ENCODE results near the gene VMAC.
A peak's percentile ranks its signal among the peaks of the same experiment; 100 is the strongest.
"Not testable (repeated sequence)": the region's sequence is repeated elsewhere in the genome, so short reads cannot be mapped to it uniquely, and the experiment has no call there.

Gene VMAC

GRCh38 chr19:5904352-5905113 is at the start of gene VMAC:
TSS of gene VMAC (plus strand) at chr19:5904872. CDS start at chr19:5904891, 19 bp downstream.
- DNase-seq (ENCODE audit: low read depth), result peak; percentile 100

- not testable (repeated sequence) for DNase-seq (ENCODE audit: low read depth)
These were observed 49.5 kb upstream of the VMAC start for GRCh38 chr19:5855151-5855550.

- DNase-seq (ENCODE audit: low read depth), result no peak
These were observed 47.2 kb upstream of the VMAC start for GRCh38 chr19:5857203-5858081.

- no peak for DNase-seq (ENCODE audit: low read depth)
These were observed 41.5 kb upstream of the VMAC start for GRCh38 chr19:5863030-5863665.

GRCh38 chr19:5864013-5864720 is 40.5 kb upstream of the VMAC start:
- no peak for DNase-seq (ENCODE audit: low read depth)

- no peak for DNase-seq (ENCODE audit: low read depth)
These were observed 39.8 kb upstream of the VMAC start for GRCh38 chr19:5864725-5865486.

GRCh38 chr19:5865772-5866171 is 38.9 kb upstream of the VMAC start:
- no peak for DNase-seq (ENCODE audit: low read depth)

GRCh38 chr19:5867201-5868136 is 37.2 kb upstream of the VMAC start:
- DNase-seq (ENCODE audit: low read depth), result no peak

- no peak for DNase-seq (ENCODE audit: low read depth)
These were observed 33.7 kb upstream of the VMAC start for GRCh38 chr19:5870986-5871394.

GRCh38 chr19:5873617-5874199 is 31.0 kb upstream of the VMAC start:
- no peak for DNase-seq (ENCODE audit: low read depth)

GRCh38 chr19:5874496-5874895 is 30.2 kb upstream of the VMAC start:
- DNase-seq (ENCODE audit: low read depth), result not testable (repeated sequence)

- DNase-seq (ENCODE audit: low read depth), result no peak
These were observed 27.2 kb upstream of the VMAC start for GRCh38 chr19:5877427-5877826.

GRCh38 chr19:5877882-5878281 is 26.8 kb upstream of the VMAC start:
- no peak for DNase-seq (ENCODE audit: low read depth)

GRCh38 chr19:5880196-5880595 is 24.5 kb upstream of the VMAC start:
- no peak for DNase-seq (ENCODE audit: low read depth)

GRCh38 chr19:5880604-5881078 is 24.0 kb upstream of the VMAC start:
- DNase-seq (ENCODE audit: low read depth), result no peak

GRCh38 chr19:5881543-5882299 is 23.0 kb upstream of the VMAC start:
- DNase-seq (ENCODE audit: low read depth), result no peak

- no peak for DNase-seq (ENCODE audit: low read depth)
These were observed 22.2 kb upstream of the VMAC start for GRCh38 chr19:5882421-5882968.

GRCh38 chr19:5883157-5883873 is 21.4 kb upstream of the VMAC start:
- not testable (repeated sequence) for DNase-seq (ENCODE audit: low read depth)
